Activated T-helper 2 cell treated with anti-CD3 and anti-CD28 coated beads, Interferon-gamma antibody, Interleukin-2, Interleukin-4, amounts not matched to agents 10 μg/mL and 5 μg/mL and 100 μg/mL, durations not matched to agents 14 hours and 24 hours and 36 hours (primary cell): ENCODE results near the gene PLD5. TPM values are rescaled to one million over a fixed set of nuclear protein-coding genes. Genes with fewer than 3 reads are reported as not detected.
"Not testable (repeated sequence)": the region's sequence is repeated elsewhere in the genome, so short reads cannot be mapped to it uniquely, and the experiment has no call there.

Source experiments
- DNase-seq: peaks from one replicate; pipeline ENCODE4 v3.0.0; 2021; ENCODE audit warnings: low spot score
- H3K27ac Mint-ChIP-seq: one replicate; pipeline ENCODE4 v1.8.0; 2021; ENCODE audit warnings: mixed read lengths
- H3K27me3 Mint-ChIP-seq: one replicate; pipeline ENCODE4 v1.8.0; 2021; ENCODE audit warnings: low read depth, mixed read lengths
- H3K36me3 Mint-ChIP-seq: one replicate; pipeline ENCODE4 v1.8.0; 2021; ENCODE audit warnings: low read depth, mixed read lengths
- H3K4me1 Mint-ChIP-seq: one replicate; pipeline ENCODE4 v1.8.0; 2021; ENCODE audit warnings: low read depth, mixed read lengths
- H3K4me3 Mint-ChIP-seq: one replicate; pipeline ENCODE4 v1.8.0; 2021; ENCODE audit warnings: low read depth, mild to moderate bottlenecking, moderate library complexity, mixed read lengths
- H3K9me3 Mint-ChIP-seq: one replicate; pipeline ENCODE4 v1.8.0; 2021; ENCODE audit warnings: mixed read lengths
- intact Hi-C: fragments of 100-400 bp; cut with micrococcal nuclease; formaldehyde crosslinking; loops from one replicate; pipeline ENCODE4 v1.15.1; 2023
- total RNA-seq: library from RNA; stranded (reverse); gene quantifications from 2 replicates; pipeline ENCODE4 v1.2.3, GENCODE V29; 2022

The PLD5 gene
- total RNA-seq, 1 donor from 2014 or later: not detected

GRCh38 chr1:242224878-242225766, 299.4 kb downstream of the PLD5 start:
- H3K27me3 Mint-ChIP-seq, H3K9me3 Mint-ChIP-seq, H3K4me3 Mint-ChIP-seq, H3K4me1 Mint-ChIP-seq, DNase-seq, H3K36me3 Mint-ChIP-seq, intact Hi-C loops, H3K27ac Mint-ChIP-seq: not testable (repeated sequence)

GRCh38 chr1:242224461-242224860, 300.0 kb downstream of the PLD5 start:
- Mint-ChIP-seq H3K27me3 (no peaks in the 10 kb centered on the region), H3K4me1 (no peaks in the 10 kb centered on the region), H3K27ac (no peak overlapping the region), H3K4me3 (no peak overlapping the region), H3K9me3 (no peaks in the 10 kb centered on the region), H3K36me3 (no peaks in the 10 kb centered on the region)
- no peak for DNase-seq
- intact Hi-C loops: no loop called here

GRCh38 chr1:242219905-242220304, 304.6 kb downstream of the PLD5 start:
- DNase-seq: no peak
- H3K4me1 Mint-ChIP-seq: no peaks in the 10 kb centered on the region
- no peak overlapping the region for H3K27ac Mint-ChIP-seq
- intact Hi-C loops: no loop called here
- H3K4me3 Mint-ChIP-seq: no peak overlapping the region
- H3K9me3 Mint-ChIP-seq: peaks cover 6% of the 10 kb centered on the region
- no peaks in the 10 kb centered on the region for H3K36me3 Mint-ChIP-seq
- no peaks in the 10 kb centered on the region for H3K27me3 Mint-ChIP-seq

- Mint-ChIP-seq H3K27ac (no peak overlapping the region), H3K36me3 (no peaks in the 10 kb centered on the region), H3K4me1 (no peaks in the 10 kb centered on the region), H3K4me3 (no peak overlapping the region), H3K9me3 (peaks cover 6% of the 10 kb centered on the region), H3K27me3 (no peaks in the 10 kb centered on the region)
- intact Hi-C loops: no loop called here
- no peak for DNase-seq
These were observed 305.1 kb downstream of the PLD5 start for GRCh38 chr1:242219298-242219901.

- intact Hi-C loops: no loop called here
- Mint-ChIP-seq H3K4me3 (no peak overlapping the region), H3K36me3 (no peaks in the 10 kb centered on the region), H3K27me3 (no peaks in the 10 kb centered on the region), H3K27ac (no peak overlapping the region), H3K4me1 (no peaks in the 10 kb centered on the region), H3K9me3 (peaks cover 6% of the 10 kb centered on the region)
- no peak for DNase-seq
These were observed 308.1 kb downstream of the PLD5 start for GRCh38 chr1:242216368-242216767.

- H3K27ac Mint-ChIP-seq, H3K4me1 Mint-ChIP-seq, H3K27me3 Mint-ChIP-seq, H3K4me3 Mint-ChIP-seq, DNase-seq, intact Hi-C loops, H3K36me3 Mint-ChIP-seq, H3K9me3 Mint-ChIP-seq: not testable (repeated sequence)
These were observed 310.0 kb downstream of the PLD5 start for GRCh38 chr1:242214455-242214854.

- H3K27ac Mint-ChIP-seq, H3K4me1 Mint-ChIP-seq, H3K36me3 Mint-ChIP-seq, H3K27me3 Mint-ChIP-seq, intact Hi-C loops, DNase-seq, H3K9me3 Mint-ChIP-seq, H3K4me3 Mint-ChIP-seq: not testable (repeated sequence)
These were observed 311.5 kb downstream of the PLD5 start for GRCh38 chr1:242212961-242213360.

GRCh38 chr1:242212401-242212800, 312.1 kb downstream of the PLD5 start:
- no peak overlapping the region for H3K27ac Mint-ChIP-seq
- H3K4me1 Mint-ChIP-seq: no peaks in the 10 kb centered on the region
- H3K36me3 Mint-ChIP-seq: no peaks in the 10 kb centered on the region
- H3K4me3 Mint-ChIP-seq: no peak overlapping the region
- DNase-seq: no peak
- peaks cover 6% of the 10 kb centered on the region for H3K9me3 Mint-ChIP-seq
- intact Hi-C loops: no loop called here
- H3K27me3 Mint-ChIP-seq: no peaks in the 10 kb centered on the region

- no peaks in the 10 kb centered on the region for H3K4me1 Mint-ChIP-seq
- no peaks in the 10 kb centered on the region for H3K27me3 Mint-ChIP-seq
- intact Hi-C loops: no loop called here
- H3K36me3 Mint-ChIP-seq: no peaks in the 10 kb centered on the region
- H3K4me3 Mint-ChIP-seq: no peak overlapping the region
- H3K27ac Mint-ChIP-seq: no peak overlapping the region
- no peak for DNase-seq
- H3K9me3 Mint-ChIP-seq: peaks cover 6% of the 10 kb centered on the region
These were observed 313.1 kb downstream of the PLD5 start for GRCh38 chr1:242211254-242212022.

- H3K27me3 Mint-ChIP-seq, H3K36me3 Mint-ChIP-seq, H3K4me1 Mint-ChIP-seq, DNase-seq, H3K4me3 Mint-ChIP-seq, H3K27ac Mint-ChIP-seq, H3K9me3 Mint-ChIP-seq, intact Hi-C loops: not testable (repeated sequence)
These were observed 314.2 kb downstream of the PLD5 start for GRCh38 chr1:242210316-242210715.

GRCh38 chr1:242209063-242209462, 315.4 kb downstream of the PLD5 start:
- Mint-ChIP-seq H3K27me3 (no peaks in the 10 kb centered on the region), H3K36me3 (no peaks in the 10 kb centered on the region), H3K4me1 (no peaks in the 10 kb centered on the region), H3K27ac (no peak overlapping the region), H3K4me3 (no peak overlapping the region), H3K9me3 (no peaks in the 10 kb centered on the region)
- no peak for DNase-seq
- intact Hi-C loops: no loop called here

GRCh38 chr1:242208021-242208420, 316.5 kb downstream of the PLD5 start:
- DNase-seq: no peak
- Mint-ChIP-seq H3K27ac (no peak overlapping the region), H3K36me3 (no peaks in the 10 kb centered on the region), H3K4me1 (no peaks in the 10 kb centered on the region), H3K27me3 (no peaks in the 10 kb centered on the region), H3K4me3 (no peak overlapping the region), H3K9me3 (no peaks in the 10 kb centered on the region)
- intact Hi-C loops: no loop called here

GRCh38 chr1:242206994-242207393, 317.5 kb downstream of the PLD5 start:
- H3K4me3 Mint-ChIP-seq: no peak overlapping the region
- H3K36me3 Mint-ChIP-seq: no peaks in the 10 kb centered on the region

More at GRCh38 chr1:242206994-242207393, 317.5 kb downstream of the PLD5 start:
- Mint-ChIP-seq H3K27me3 (no peaks in the 10 kb centered on the region), H3K4me1 (no peaks in the 10 kb centered on the region), H3K9me3 (no peaks in the 10 kb centered on the region), H3K27ac (no peak overlapping the region)
- no peak for DNase-seq
- intact Hi-C loops: no loop called here
